Measurements from ENCODE around the gene FHIT. TPM values are rescaled to one million over a fixed set of nuclear protein-coding genes. Genes with fewer than 3 reads are reported as not detected.

The FHIT gene
- total RNA-seq, 4 donors from 2014 or later, result 4.4 to 10.6 (median 8.4) TPM

DNA sequence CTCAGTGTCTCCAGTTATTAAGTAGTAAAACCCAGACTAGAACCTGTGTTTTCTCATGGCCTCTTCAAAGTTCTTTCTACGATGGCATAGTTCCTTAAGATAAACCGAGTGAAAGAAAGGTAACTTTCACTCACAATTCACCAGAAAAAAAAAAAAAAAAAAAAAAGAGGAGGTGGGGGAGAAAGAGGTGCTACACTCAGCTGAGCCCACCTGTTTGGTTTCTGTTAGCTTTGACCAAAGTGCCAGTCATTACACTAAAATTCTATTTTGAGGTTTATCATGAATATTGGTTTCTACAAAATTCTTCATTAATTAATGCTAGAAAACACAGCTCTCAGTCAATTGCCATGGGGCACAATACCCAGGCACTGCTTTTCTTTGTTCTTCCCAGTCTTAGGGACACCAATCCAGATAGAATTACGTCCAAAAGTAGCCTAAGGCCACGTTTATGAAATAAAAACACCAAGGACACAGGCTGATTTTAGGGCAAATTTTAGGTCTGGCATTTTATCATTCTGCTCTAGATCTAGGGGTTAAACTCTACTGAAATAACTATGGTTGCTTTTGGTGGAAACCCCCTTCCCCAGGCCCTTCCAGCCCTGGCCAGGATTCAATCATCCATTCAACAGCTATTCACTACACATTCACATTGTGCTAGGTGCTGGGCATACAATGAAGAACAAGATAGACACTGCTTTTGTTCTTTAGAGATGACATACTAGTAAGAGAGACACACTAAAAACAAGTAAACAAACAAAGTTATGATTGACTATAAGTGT, 1097.8 kb downstream of the FHIT start:
- TF ChIP-seq, protein P1, sequence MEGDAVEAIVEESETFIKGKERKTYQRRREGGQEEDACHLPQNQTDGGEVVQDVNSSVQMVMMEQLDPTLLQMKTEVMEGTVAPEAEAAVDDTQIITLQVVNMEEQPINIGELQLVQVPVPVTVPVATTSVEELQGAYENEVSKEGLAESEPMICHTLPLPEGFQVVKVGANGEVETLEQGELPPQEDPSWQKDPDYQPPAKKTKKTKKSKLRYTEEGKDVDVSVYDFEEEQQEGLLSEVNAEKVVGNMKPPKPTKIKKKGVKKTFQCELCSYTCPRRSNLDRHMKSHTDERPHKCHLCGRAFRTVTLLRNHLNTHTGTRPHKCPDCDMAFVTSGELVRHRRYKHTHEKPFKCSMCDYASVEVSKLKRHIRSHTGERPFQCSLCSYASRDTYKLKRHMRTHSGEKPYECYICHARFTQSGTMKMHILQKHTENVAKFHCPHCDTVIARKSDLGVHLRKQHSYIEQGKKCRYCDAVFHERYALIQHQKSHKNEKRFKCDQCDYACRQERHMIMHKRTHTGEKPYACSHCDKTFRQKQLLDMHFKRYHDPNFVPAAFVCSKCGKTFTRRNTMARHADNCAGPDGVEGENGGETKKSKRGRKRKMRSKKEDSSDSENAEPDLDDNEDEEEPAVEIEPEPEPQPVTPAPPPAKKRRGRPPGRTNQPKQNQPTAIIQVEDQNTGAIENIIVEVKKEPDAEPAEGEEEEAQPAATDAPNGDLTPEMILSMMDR (IDR thresholded peaks at IDR 0.05; ENCODE audit: low read depth), result no peak

DNA sequence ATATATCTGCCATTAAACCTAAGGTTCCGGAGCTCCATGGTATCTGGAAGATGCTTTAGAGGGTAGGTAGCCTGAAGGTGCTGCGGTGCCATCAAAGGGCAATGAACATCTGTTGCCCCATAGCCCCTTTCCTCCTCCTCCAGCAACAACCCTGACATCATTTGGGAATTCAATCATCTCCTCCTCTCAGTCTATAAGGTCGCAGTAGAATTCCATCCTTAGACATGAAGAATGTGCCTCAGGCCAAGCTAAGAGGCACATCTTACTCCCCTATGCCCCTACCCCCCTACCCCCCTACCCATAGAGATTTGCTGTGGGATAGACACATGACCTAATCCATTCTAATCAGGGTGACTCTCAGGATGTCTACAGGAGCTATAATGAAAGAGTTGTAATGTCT, 1101.8 kb downstream of the FHIT start:
- TF ChIP-seq, protein P1 (IDR thresholded peaks at IDR 0.05; ENCODE audit: low read depth), result no peak

DNA sequence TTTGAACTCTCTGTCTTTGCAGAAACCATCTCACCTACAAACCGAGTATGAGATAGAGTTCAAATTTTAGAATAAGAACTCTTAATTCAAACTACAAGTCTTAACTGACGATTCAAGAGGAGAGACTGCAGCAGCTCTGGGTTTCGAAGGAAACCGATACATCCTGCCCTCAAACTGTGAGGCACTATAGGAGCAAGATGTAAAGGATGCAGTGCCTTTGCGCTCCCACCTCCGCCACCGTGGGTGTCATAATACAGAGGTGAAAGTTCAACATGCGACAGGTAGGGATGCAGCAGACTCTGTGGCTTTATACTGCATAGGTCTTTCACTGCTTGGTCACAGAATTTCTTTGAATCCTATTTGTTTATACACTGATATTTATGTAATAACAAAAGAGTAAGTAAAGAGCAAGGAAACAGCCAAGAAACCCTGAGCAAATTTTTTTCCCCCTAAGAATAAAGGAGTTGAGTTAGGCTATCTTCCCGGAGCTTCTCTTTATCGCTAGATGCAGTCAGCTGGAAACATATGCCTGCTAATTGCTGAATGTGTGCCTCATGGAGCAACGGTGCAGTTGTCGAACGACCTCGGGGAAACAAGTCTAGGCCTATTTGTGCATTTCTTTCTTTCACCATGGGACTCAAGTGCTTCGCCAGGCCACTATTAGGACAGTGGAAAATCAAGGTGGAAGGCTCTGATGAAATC, 1103.9 kb downstream of the FHIT start:
- TF ChIP-seq, protein P1 (IDR thresholded peaks at IDR 0.05; ENCODE audit: low read depth), result no peak

DNA sequence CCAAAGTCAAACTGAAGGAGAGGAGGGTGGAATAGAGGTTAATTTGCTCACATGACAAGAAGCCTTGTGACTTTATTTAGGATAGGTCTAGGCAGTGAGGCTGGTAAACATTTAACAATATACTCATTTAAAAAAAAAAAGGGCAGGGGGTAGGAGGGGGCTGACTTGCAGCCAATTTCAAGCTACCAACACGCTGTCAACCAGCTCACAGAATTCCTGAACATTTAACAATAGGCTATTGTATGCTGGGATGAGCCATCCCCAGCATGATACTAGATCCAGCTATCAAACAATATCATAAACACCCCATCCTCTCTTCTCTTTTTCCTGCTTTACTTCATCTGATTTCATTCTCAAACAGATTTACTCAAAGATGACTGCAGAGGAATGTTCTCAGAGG, 1105.1 kb downstream of the FHIT start:
- TF ChIP-seq, protein P1 (IDR thresholded peaks at IDR 0.05; ENCODE audit: low read depth), result no peak

DNA sequence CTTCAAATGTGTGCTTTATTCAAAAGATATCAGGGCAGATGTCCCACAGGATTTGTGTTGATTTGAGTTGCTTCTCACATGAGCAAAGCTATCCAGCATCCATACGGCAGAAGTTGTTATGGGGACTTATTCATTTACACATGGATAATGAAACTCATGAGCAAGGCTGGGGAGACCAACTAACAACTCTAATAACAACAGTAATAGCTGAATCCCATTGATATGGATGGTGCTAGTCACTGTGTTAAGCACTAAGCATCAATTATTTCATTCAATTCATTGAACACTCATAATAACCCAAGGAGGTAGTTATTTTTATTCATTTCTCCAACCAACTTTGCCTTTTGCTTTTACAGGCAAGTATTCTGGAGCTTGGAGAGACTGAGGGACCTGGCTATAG, 1107.2 kb downstream of the FHIT start:
- TF ChIP-seq, protein P1 (IDR thresholded peaks at IDR 0.05; ENCODE audit: low read depth), result no peak

DNA sequence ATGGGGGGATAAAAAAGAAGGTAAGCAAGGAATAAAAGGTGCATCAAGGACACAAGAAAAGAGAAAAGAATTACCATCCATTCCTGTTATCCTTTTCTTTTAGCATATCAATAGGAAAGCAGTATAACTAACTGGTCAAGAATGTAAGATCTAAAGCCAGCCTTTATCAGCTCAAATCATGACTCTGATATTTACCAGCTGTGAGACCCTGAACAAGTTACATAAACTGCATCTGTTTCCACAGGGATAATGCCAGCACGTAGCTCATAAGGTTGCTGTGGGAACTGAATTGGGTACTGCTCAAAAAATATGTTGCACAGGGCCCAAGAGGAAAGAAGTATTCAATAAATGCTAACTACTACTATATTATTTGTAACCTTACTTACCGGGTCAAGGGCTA, 1109.2 kb downstream of the FHIT start:
- TF ChIP-seq, protein P1 (IDR thresholded peaks at IDR 0.05; ENCODE audit: low read depth), result no peak

DNA sequence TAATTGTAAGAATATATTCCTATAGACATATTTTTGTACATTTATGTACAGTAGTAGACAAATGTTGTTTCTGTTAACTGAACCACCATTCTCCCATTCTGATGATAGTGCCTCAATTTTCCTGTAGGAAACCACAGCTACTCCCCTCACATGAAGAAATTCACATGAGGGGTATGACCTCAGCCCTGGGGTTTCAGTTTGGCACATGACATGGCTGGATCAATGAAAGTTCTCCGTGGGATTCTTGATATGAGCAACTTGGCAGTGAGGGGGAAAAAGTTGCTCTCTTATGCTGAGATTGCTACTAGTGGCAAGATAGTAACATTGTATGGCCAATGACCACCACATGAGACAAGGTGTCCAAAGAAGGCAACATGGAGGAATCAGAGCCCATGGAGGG, 1111.1 kb downstream of the FHIT start:
- TF ChIP-seq, protein P1 (IDR thresholded peaks at IDR 0.05; ENCODE audit: low read depth), result no peak

Data from subcutaneous adipose tissue (tissue), 4 donors.